Activated CD8-positive, alpha-beta T cell treated with anti-CD3 and anti-CD28 coated beads for 36 hours (primary cell): Measurements from ENCODE around the gene CCDC192. TPM values are rescaled to one million over a fixed set of nuclear protein-coding genes. Genes with fewer than 3 reads are reported as not detected.

ENCODE experiments used
- ATAC-seq: fragments of 200-7000 bp; cut with Tn5 transposase; one replicate; pipeline ENCODE4 v1.10.0; 2021; ENCODE audit warnings: mild to moderate bottlenecking, moderate library complexity
- CTCF ChIA-PET: fragments of 350-600 bp; sonication (Branson Sonifier 250); formaldehyde crosslinking; loops from one replicate; lab custom pipeline; 2021; ENCODE audit warnings: antibody characterized with exemption; lab: Charles Lee
- POLR2A ChIA-PET: fragments of 350-600 bp; sonication (Branson Sonifier 250); formaldehyde crosslinking; loops from one replicate; lab custom pipeline; 2021; ENCODE audit warnings: antibody characterized with exemption; lab: Charles Lee
- DNase-seq: peaks from one replicate; pipeline ENCODE4 v3.0.0-alpha.2; 2020
- H3K27ac Mint-ChIP-seq: one replicate; pipeline ENCODE4 v1.8.0; 2021; ENCODE audit warnings: mild to moderate bottlenecking, mixed read lengths
- H3K27me3 Mint-ChIP-seq: one replicate; pipeline ENCODE4 v1.8.0; 2021; ENCODE audit warnings: mixed read lengths
- H3K36me3 Mint-ChIP-seq: one replicate; pipeline ENCODE4 v1.8.0; 2021; ENCODE audit warnings: low read depth, mixed read lengths
- H3K4me1 Mint-ChIP-seq: one replicate; pipeline ENCODE4 v1.8.0; 2021; ENCODE audit warnings: low read depth, mixed read lengths
- H3K4me3 Mint-ChIP-seq: one replicate; pipeline ENCODE4 v1.8.0; 2021; ENCODE audit warnings: mild to moderate bottlenecking, moderate library complexity, mixed read lengths
- H3K9me3 Mint-ChIP-seq: one replicate; pipeline ENCODE4 v1.8.0; 2021; ENCODE audit warnings: mixed read lengths
- CTCF ChIP-seq: fragments of 200-600 bp; IDR thresholded peaks from one replicate; pipeline ENCODE4 v1.8.0; 2022; ENCODE audit warnings: antibody characterized with exemption, mild to moderate bottlenecking
- intact Hi-C: fragments of 100-400 bp; cut with micrococcal nuclease; formaldehyde crosslinking; loops from one replicate; pipeline ENCODE4 v1.10.0; 2022
- total RNA-seq, 2 experiments: library from RNA; stranded (reverse); gene quantifications; one replicate each; pipeline ENCODE4 v1.2.3, GENCODE V29; 2021

Gene CCDC192
- total RNA-seq, 2 experiments from 2014 or later, result not detected

- DNase-seq, result no peak
- no peak overlapping the region for H3K4me3 Mint-ChIP-seq
- ATAC-seq, result no peak
- H3K27ac Mint-ChIP-seq, result no peak overlapping the region
- CTCF ChIA-PET, result no interaction called here
- POLR2A ChIA-PET, result no interaction called here
- intact Hi-C loops, result no loop called here
- H3K4me1 Mint-ChIP-seq, result no peaks in the 10 kb centered on the region
- H3K27me3 Mint-ChIP-seq, result peaks cover 4% of the 10 kb centered on the region
- H3K36me3 Mint-ChIP-seq, result no peaks in the 10 kb centered on the region
- no peaks in the 10 kb centered on the region for H3K9me3 Mint-ChIP-seq
- TF ChIP-seq CTCF, result no peak
Observed at GRCh38 chr5:127864511-127864910, 161.3 kb downstream of the CCDC192 start.

- POLR2A ChIA-PET, result no interaction called here
- intact Hi-C loops, result no loop called here
- TF ChIP-seq CTCF, result no peak
Observed at GRCh38 chr5:127865273-127865672, 162.1 kb downstream of the CCDC192 start.

GRCh38 chr5:127867022-127867783 lies 164.0 kb downstream of the CCDC192 start:
- no peaks in the 10 kb centered on the region for H3K27me3 Mint-ChIP-seq
- H3K36me3 Mint-ChIP-seq, result no peaks in the 10 kb centered on the region
- DNase-seq (no peak), ATAC-seq (no peak)
- no peak overlapping the region for H3K27ac Mint-ChIP-seq
- no peaks in the 10 kb centered on the region for H3K4me1 Mint-ChIP-seq
- ChIA-PET CTCF (interaction anchor here (1.4 to 2.6 kb wide), 3 partner anchors 8 to 334 kb away, joined by 3 to 10 read pairs (median 3); no protein-coding TSS in a partner anchor), POLR2A (no interaction called here)
- no peak for TF ChIP-seq CTCF
- no peaks in the 10 kb centered on the region for H3K9me3 Mint-ChIP-seq
- H3K4me3 Mint-ChIP-seq, result no peak overlapping the region
- intact Hi-C loops, result no loop called here

More at GRCh38 chr5:127865273-127865672, 162.1 kb downstream of the CCDC192 start:
- Mint-ChIP-seq H3K27me3 (no peaks in the 10 kb centered on the region), H3K4me1 (no peaks in the 10 kb centered on the region), H3K36me3 (no peaks in the 10 kb centered on the region), H3K4me3 (no peak overlapping the region), H3K27ac (no peak overlapping the region), H3K9me3 (no peaks in the 10 kb centered on the region)
- CTCF ChIA-PET, result interaction anchor here (2.6 kb wide), 1 partner anchor 11 kb away, joined by 10 read pairs; no protein-coding TSS in a partner anchor
- no peak for DNase-seq
- no peak for ATAC-seq

- no peak overlapping the region for H3K4me3 Mint-ChIP-seq
- ATAC-seq (no peak), DNase-seq (no peak)
- intact Hi-C loops, result no loop called here
- no peaks in the 10 kb centered on the region for H3K27me3 Mint-ChIP-seq
- POLR2A ChIA-PET, result no interaction called here
- H3K9me3 Mint-ChIP-seq, result no peaks in the 10 kb centered on the region
- no peak overlapping the region for H3K27ac Mint-ChIP-seq
- CTCF ChIA-PET, result interaction anchor here (1.5 to 1.7 kb wide), 2 partner anchors 8 to 330 kb away, joined by 4 to 7 read pairs; no protein-coding TSS in a partner anchor
- no peaks in the 10 kb centered on the region for H3K4me1 Mint-ChIP-seq
- no peaks in the 10 kb centered on the region for H3K36me3 Mint-ChIP-seq
- TF ChIP-seq CTCF, result no peak
Observed at GRCh38 chr5:127870914-127871313, 167.7 kb downstream of the CCDC192 start.

- TF ChIP-seq CTCF, result no peak
- DNase-seq (no peak), ATAC-seq (no peak)
- no peaks in the 10 kb centered on the region for H3K27me3 Mint-ChIP-seq
- intact Hi-C loops, result no loop called here
- H3K4me1 Mint-ChIP-seq, result no peaks in the 10 kb centered on the region
- POLR2A ChIA-PET, result no interaction called here
- H3K36me3 Mint-ChIP-seq, result no peaks in the 10 kb centered on the region
- no peak overlapping the region for H3K27ac Mint-ChIP-seq
- no peak overlapping the region for H3K4me3 Mint-ChIP-seq
- CTCF ChIA-PET, result interaction anchor here (1.7 kb wide), 1 partner anchor 9 kb away, joined by 4 read pairs; no protein-coding TSS in a partner anchor
- no peaks in the 10 kb centered on the region for H3K9me3 Mint-ChIP-seq
Observed at GRCh38 chr5:127871503-127872153, 168.4 kb downstream of the CCDC192 start.
